Activated CD8-positive, alpha-beta memory T cell treated with anti-CD3 and anti-CD28 coated beads for 36 hours (primary cell): ENCODE results near the gene ACTL7A. TPM values are rescaled to one million over a fixed set of nuclear protein-coding genes. Genes with fewer than 3 reads are reported as not detected.
"Not testable (repeated sequence)": the region's sequence is repeated elsewhere in the genome, so short reads cannot be mapped to it uniquely, and the experiment has no call there.

Source experiments
- CTCF ChIA-PET: fragments of 350-600 bp; sonication (Branson Sonifier 250); formaldehyde crosslinking; loops from one replicate; lab custom pipeline; 2021; ENCODE audit warnings: antibody characterized with exemption; lab: Charles Lee
- POLR2A ChIA-PET: fragments of 350-600 bp; sonication (Branson Sonifier 250); formaldehyde crosslinking; loops from one replicate; lab custom pipeline; 2021; ENCODE audit warnings: antibody characterized with exemption; lab: Charles Lee
- total RNA-seq, 2 experiments: library from RNA; stranded (reverse); gene quantifications; one replicate each; pipeline ENCODE4 v1.2.3, GENCODE V29; 2021

The ACTL7A gene, protein sequence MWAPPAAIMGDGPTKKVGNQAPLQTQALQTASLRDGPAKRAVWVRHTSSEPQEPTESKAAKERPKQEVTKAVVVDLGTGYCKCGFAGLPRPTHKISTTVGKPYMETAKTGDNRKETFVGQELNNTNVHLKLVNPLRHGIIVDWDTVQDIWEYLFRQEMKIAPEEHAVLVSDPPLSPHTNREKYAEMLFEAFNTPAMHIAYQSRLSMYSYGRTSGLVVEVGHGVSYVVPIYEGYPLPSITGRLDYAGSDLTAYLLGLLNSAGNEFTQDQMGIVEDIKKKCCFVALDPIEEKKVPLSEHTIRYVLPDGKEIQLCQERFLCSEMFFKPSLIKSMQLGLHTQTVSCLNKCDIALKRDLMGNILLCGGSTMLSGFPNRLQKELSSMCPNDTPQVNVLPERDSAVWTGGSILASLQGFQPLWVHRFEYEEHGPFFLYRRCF
- total RNA-seq = not detected

DNA sequence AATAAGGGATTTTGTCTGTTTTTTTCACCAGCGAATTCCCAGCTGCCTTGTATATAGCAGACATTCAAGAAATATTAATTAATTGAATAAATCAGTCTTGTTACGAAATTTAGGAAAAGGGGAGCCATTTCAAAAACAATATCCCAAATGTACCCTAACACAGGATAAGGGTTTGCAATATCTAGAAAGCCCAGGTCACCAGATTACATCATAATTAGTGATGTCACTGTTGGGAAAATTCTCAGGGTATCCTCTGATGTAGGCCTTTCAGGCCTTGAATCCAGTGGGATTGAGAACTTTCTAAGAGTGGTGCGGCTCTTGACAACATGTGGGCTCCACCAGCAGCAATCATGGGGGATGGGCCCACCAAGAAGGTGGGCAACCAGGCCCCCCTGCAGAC, at the start of gene ACTL7A:
ACTL7A (plus strand) TSS at position 270 of the 400 bp plus-strand sequence; CDS start at position 327, 57 bp downstream.
- ChIA-PET POLR2A (no interaction called here), CTCF (no interaction called here)

DNA sequence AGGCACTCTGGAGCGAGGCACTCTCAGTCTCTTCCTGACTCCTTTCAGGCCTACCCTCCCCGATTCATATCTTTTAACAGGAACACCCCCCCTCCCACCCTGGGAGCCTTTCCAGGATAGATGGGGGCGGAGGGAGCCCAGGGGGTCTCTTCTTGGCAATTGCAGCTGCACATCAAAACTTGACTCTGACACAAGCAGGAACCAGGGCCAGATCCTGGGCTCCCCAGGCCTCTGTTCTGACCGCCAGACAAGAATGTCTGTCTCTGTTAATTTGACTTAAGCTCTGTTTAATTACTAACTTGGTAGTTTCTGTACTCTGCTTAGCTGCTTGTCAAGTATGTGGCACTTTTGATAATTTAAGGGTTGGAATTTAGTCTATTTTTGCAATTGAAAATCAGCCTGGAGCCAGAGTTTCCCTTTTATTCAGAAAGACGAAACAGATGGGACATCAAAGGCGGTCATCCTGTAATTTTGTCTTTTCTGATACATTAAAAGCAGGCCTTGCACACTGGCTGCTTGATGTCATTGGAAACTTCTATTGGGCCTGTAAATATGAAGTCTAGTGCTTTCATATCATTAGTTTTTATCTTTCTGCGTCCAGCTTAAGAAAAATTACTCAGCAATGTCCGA, 49.6 kb upstream of the ACTL7A start:
- CTCF ChIA-PET = no interaction called here
- POLR2A ChIA-PET = no interaction called here

DNA sequence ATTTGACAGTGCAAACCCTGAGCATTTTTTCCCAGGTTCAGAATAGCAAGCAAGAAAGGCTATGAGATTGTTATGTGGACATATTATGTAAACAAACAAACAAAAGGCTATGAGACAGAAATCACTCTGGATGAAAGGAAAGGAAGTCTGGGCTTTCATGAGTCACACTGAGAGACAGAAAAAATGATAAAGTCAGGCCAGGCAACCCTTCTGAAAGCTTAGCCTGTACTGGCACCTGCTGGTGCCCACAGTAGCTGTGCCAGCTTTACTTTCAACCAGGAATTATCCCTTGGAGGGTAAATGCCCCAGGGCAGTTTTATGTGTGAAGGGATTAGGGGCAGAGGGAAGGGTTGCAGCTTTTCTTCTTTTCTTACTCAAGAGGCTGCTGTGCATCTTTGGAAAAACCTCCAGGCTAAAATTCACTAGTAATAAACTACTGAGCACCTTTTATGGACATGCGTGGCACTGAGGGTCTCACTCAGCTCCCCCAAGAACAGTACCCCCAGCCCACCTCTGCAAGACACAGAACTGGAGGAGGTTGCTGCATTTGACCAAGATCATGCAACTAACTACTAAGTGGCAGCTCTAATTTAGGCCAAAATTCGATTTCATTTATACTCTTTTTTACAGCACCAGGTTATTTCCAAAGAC, 48.0 kb upstream of the ACTL7A start:
- ChIA-PET CTCF (no interaction called here), POLR2A (no interaction called here)

DNA sequence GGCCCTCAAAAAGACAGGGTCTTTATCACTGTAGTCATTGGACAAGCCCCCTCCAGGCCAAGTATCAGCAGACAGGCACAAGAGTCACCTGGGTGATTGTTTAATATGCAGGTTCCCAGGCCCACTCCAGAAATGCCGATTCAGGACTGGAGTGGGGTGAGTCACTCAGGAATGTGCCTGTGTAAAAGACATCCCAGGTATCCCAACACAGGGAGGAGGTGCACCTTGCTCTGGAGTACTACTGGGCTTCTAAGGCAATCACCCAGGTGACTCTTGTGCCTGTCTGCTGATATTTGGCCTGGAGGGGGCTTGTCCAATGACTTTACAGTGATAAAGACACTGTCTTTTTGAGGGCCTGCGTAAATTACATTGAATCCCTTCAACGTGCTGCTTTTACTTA, 46.9 kb upstream of the ACTL7A start:
- ChIA-PET CTCF (no interaction called here), POLR2A (no interaction called here)

DNA sequence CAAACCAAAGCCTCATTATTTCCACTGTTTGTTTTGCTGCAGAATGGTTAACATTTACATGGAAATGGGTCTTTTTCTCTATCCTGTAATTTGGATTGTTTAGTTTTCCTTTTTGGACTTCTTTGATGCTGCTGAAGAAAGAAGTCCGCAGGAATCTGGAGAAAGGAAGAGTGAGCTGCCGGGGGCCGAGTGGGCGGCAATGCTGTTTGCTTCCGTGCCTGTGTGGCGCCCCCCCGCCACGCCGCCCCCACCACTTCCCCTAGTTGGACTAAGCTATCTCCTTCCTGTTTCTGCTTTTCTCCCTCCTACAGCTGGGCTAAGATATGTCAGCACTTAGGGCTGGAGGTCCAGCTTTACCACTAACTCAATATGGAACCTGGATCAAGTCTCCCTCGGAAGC, 46.0 kb upstream of the ACTL7A start:
- ChIA-PET POLR2A (no interaction called here), CTCF (no interaction called here)

DNA sequence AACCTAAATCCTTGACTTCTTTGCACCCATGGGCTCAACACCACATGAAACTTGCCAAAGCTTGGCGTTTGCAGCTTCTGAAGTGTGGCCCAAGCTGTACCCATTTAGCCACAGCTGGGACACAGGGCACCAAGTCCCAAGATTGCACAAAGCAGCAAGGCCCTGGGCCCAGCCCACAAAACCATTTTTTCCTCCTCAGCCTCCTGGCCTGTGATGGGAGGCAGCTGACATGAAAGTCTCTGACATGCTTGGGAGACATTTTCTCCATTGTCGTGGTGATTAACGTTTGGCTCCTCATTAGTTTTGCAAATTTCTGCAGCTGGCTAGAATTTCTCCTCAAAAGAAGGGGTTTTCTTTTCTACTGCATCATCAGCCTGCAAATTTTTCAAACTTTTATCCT, 38.2 kb upstream of the ACTL7A start:
- CTCF ChIA-PET = no interaction called here
- POLR2A ChIA-PET = no interaction called here

GRCh38 chr9:108830272-108830671, 31.8 kb upstream of the ACTL7A start:
- POLR2A ChIA-PET = no interaction called here
- CTCF ChIA-PET = no interaction called here

GRCh38 chr9:108831496-108832178, 30.4 kb upstream of the ACTL7A start:
- ChIA-PET CTCF (no interaction called here), POLR2A (no interaction called here)

DNA sequence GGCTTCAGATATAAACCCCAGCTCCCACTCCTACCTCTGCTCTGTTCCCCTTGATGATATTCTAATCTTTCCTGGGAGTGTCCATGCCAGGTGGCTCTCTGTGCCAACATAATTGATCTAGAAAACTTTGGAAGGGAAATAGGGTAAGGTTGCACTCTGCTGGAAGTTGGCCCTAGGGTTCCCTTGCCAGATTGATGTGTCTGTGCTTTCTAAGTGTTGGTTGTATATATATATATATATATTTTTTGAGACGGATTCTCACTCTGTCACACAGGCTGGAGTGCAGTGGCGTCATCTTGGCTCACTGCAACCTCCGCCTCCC, 29.9 kb upstream of the ACTL7A start:
- POLR2A ChIA-PET = no interaction called here
- CTCF ChIA-PET = no interaction called here

- POLR2A ChIA-PET = no interaction called here
Measured at GRCh38 chr9:108834959-108835665, 27.0 kb upstream of the ACTL7A start.

DNA sequence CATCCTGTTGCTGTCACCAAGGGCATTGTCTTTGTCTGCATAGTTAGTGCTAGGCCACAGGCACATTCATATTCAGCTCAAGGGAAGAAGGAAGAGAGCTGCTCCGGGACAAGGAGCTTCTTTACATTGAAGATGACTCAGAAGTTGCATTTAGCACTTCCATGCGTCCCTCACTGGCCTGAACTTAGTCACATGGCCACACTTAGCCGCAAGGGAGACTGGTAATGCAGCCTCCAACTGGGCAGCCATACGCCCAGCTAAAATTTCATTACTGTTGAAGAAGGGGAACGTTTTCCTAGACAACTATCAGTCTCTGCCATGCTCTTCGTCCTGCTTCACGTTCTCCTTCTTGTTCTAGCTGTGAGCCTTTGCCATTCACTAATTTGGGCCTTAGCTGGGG, 26.2 kb upstream of the ACTL7A start:
- CTCF ChIA-PET = no interaction called here
- POLR2A ChIA-PET = no interaction called here

More at GRCh38 chr9:108834959-108835665, 27.0 kb upstream of the ACTL7A start:
- CTCF ChIA-PET = no interaction called here

DNA sequence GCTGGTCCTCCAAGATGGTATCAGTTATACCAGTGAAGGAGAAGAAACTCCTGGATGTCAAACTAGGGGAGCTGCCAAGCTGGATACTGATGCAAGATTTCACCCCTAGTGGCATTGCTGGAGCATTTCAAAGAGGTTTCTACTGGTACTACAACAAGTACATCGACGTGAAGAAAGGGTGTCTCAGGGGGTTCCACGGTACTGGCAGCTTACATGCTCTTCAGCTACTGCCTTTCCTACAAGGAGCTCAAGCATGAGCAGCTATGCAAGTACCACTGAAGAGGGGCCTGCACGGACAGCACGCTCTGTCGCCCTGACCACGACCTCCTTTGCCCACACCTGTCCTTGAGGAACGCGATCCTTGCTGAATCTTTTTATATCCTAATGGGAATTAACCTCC, 25.7 kb upstream of the ACTL7A start:
- ChIA-PET POLR2A (no interaction called here), CTCF (no interaction called here)

DNA sequence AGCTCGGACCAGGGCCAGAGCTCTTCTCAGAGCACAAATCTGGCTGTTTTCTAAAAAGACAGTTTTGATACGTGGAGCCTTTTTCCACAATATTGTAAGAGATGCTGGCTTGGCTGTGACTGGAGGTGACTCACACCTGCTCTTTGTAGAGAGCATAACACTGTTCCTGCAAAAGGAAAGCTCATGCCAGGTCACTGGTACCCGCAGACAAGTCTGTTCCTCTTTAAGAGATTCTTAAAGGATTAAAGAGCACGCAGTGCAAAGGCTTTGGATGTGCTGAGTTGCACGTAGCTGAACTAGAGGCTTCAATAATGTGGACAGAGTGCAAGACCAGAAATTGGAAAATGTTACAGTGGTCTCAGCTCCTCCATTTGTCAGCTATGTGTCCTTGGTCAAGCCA, 25.3 kb upstream of the ACTL7A start:
- ChIA-PET CTCF (no interaction called here), POLR2A (no interaction called here)

DNA sequence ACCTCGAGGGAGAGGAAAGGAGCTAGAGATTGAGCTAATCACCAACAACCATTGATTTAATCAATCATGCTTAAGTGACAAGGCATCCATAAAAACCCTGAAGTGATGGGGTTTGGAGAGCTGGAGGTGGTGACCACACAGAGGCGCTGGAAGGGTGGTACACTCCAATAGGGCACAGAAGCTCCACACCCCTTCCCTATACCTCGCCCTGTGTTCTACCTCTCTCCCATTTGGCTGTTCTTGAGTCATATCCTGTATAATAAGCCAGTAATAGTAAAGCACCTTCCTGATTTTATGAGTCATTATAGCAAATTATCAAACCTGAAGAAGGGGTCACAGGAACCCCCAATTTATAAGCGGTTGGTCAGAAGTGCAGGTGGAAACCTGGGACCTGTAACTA, 24.5 kb upstream of the ACTL7A start:
- ChIA-PET POLR2A (no interaction called here), CTCF (no interaction called here)

DNA sequence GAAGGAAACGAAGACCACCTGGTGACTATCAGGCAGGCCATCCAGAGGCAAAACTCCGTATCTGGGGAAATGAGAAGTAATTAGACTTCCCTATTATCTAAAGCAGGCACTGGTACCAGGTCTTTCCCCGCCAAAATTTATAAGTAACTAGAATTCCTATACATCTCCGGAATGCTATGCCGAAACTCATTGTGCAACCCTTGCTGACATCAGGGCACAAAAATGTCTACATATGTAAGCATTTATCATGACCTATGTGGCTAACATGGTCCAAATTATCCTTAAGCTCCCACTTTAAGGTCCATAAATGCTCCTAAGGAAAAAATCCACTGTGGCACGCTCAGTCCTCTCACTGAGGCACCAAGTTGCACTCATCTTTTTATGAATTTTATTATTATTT, 24.0 kb upstream of the ACTL7A start:
- ChIA-PET POLR2A (no interaction called here), CTCF (no interaction called here)

GRCh38 chr9:108839561-108839960, 22.5 kb upstream of the ACTL7A start:
- POLR2A ChIA-PET, CTCF ChIA-PET: not testable (repeated sequence)

DNA sequence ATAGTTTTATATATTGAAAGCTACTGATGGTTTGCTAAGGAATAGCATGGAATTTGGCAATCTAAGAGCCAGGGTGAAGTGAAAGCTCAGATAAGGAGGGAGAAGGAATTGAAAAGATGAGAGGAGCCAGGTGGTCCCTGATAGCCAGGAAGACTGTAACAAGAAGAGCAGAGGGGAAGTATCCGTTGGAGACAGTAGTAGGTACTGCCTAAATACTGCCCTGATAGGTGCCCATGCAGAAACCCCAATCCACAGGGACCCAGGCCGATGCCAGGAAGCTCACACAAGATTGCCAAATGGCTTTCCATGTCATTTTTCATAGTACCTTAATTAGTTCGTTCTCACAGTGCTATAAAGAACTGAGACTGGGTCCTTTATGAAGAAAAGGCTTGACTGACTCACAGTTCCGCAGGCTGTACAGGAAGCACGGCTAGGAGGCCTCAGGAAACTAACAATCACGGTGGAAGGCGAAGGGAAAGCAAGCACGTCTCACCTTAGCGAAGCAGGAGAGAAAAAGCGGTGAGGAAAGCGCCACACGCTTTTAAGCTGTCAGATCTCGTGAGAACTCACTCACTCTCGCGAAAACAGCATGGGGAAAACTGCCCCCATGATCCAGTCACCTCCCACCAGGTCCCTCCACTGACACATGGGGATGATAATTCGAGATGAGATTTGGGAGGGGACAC, 19.3 kb upstream of the ACTL7A start:
- CTCF ChIA-PET = no interaction called here
- POLR2A ChIA-PET = no interaction called here

DNA sequence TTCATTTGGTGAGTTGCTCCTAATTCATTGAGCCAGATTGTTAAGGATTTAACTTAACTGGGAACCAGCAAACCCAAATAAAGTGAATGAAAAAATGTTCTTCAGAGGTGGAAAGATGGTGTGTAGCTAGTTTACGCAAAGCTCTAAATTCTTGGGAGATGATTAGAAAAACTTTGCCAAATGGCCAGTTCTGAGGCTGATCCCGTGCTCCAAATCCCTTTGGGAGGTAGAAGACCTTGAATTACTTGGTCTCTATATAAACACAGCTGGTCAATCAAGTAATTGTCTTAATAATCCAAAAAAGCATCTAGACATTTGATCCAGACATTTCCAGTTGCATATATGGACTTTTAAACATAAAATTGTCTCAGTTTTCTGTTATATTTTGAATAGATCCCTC, 17.7 kb upstream of the ACTL7A start:
- POLR2A ChIA-PET = no interaction called here
- CTCF ChIA-PET = no interaction called here

GRCh38 chr9:108844856-108845255, 17.2 kb upstream of the ACTL7A start:
- ChIA-PET POLR2A (no interaction called here), CTCF (no interaction called here)
